NCI-H2227 (cell line): ENCODE data around the gene PYGO2.
A peak's percentile ranks its signal among the peaks of the same experiment; 100 is the strongest.

Experiments
- DNase-seq: peaks from one replicate; lab custom pipeline; 2025; ENCODE audit not compliant: unreplicated experiment; lab: John Stamatoyannopoulos, UW

Gene PYGO2

GRCh38 chr1:154961207-154962155, at the start of gene PYGO2:
PYGO2 (minus strand) TSS chr1:154961782; CDS start chr1:154961576, 206 bp downstream.
- DNase-seq = peak; percentile 92

GRCh38 chr1:155011004-155011416, 49.4 kb upstream of the PYGO2 start:
- DNase-seq = no peak

GRCh38 chr1:155010211-155010918, 48.8 kb upstream of the PYGO2 start:
- DNase-seq = no peak

- no peak for DNase-seq
Measured at GRCh38 chr1:155009742-155010141, 48.2 kb upstream of the PYGO2 start.

GRCh38 chr1:155009221-155009711, 47.7 kb upstream of the PYGO2 start:
- DNase-seq = no peak

- DNase-seq = no peak
Measured at GRCh38 chr1:155008015-155008941, 46.7 kb upstream of the PYGO2 start.

GRCh38 chr1:155007251-155007828, 45.8 kb upstream of the PYGO2 start:
- DNase-seq = no peak

GRCh38 chr1:155006601-155007101, 45.1 kb upstream of the PYGO2 start:
- DNase-seq = peak; percentile 61

GRCh38 chr1:155005076-155006011, 43.8 kb upstream of the PYGO2 start:
- no peak for DNase-seq

GRCh38 chr1:155004352-155005075, 42.9 kb upstream of the PYGO2 start:
- no peak for DNase-seq

- no peak for DNase-seq
Measured at GRCh38 chr1:155003766-155004351, 42.3 kb upstream of the PYGO2 start.

GRCh38 chr1:155003227-155003765, 41.7 kb upstream of the PYGO2 start:
- no peak for DNase-seq

- no peak for DNase-seq
Measured at GRCh38 chr1:155002464-155003226, 41.1 kb upstream of the PYGO2 start, which contains the start of gene ZBTB7B. ZBTB7B (plus strand) TSS chr1:155002802; CDS start chr1:155014661, 11,859 bp downstream.

- peak; percentile 99 for DNase-seq
Measured at GRCh38 chr1:155001675-155002463, 40.3 kb upstream of the PYGO2 start.

GRCh38 chr1:155001425-155001674, 39.8 kb upstream of the PYGO2 start:
- DNase-seq = no peak

- DNase-seq = peak; percentile 94
Measured at GRCh38 chr1:155000726-155001424, 39.3 kb upstream of the PYGO2 start.
